H9 (cell line): ENCODE results near the gene NPRL2. TPM values are rescaled to one million over a fixed set of nuclear protein-coding genes. Genes with fewer than 3 reads are reported as not detected.
A peak's percentile ranks its signal among the peaks of the same experiment; 100 is the strongest.

Source experiments
- DNase-seq: peaks from one replicate; pipeline ENCODE4 v3.0.0-alpha.2; 2017
- H2AFZ ChIP-seq: one replicate; pipeline ENCODE4 v1.6.1; 2013; ENCODE audit warnings: mild to moderate bottlenecking, low read length, control low read depth, moderate library complexity
- H2AK5ac ChIP-seq: 2 replicates; pipeline ENCODE4 v1.6.1; 2013; ENCODE audit warnings: low read length, control low read depth, mixed read lengths; ENCODE audit not compliant: insufficient read length
- H2BK120ac ChIP-seq: one replicate; pipeline ENCODE4 v1.6.1; 2013; ENCODE audit warnings: low read depth, mild to moderate bottlenecking, low read length, control low read depth, inconsistent platforms; ENCODE audit not compliant: poor library complexity, severe bottlenecking
- H2BK12ac ChIP-seq: 2 replicates; pipeline ENCODE4 v1.6.1; 2013; ENCODE audit warnings: low read length, control low read depth, mixed read lengths, low read depth; ENCODE audit not compliant: insufficient read length
- H2BK15ac ChIP-seq: 2 replicates; pipeline ENCODE4 v1.6.1; 2013; ENCODE audit warnings: low read depth, low read length, control low read depth
- H2BK20ac ChIP-seq: one replicate; pipeline ENCODE4 v1.6.1; 2013; ENCODE audit warnings: low read depth, mild to moderate bottlenecking, low read length, control low read depth, inconsistent platforms; ENCODE audit not compliant: poor library complexity, severe bottlenecking
- H2BK5ac ChIP-seq: 2 replicates; pipeline ENCODE4 v1.6.1; 2013; ENCODE audit warnings: low read length, control low read depth, mixed read lengths; ENCODE audit not compliant: insufficient read length
- H3K14ac ChIP-seq: 2 replicates; pipeline ENCODE4 v1.6.1; 2013; ENCODE audit warnings: low read length, control low read depth; ENCODE audit not compliant: insufficient read depth
- H3K18ac ChIP-seq: 2 replicates; pipeline ENCODE4 v1.6.1; 2013; ENCODE audit warnings: low read depth, mild to moderate bottlenecking, mixed read lengths, low read length, control low read depth; ENCODE audit not compliant: insufficient read length
- H3K23ac ChIP-seq: 2 replicates; pipeline ENCODE4 v1.6.1; 2013; ENCODE audit warnings: low read length, control low read depth, mixed read lengths, low read depth; ENCODE audit not compliant: insufficient read length
- H3K23me2 ChIP-seq: 2 replicates; pipeline ENCODE4 v1.6.1; 2013; ENCODE audit warnings: low read depth, mild to moderate bottlenecking, mixed read lengths, low read length, control low read depth; ENCODE audit not compliant: insufficient read length, poor library complexity, severe bottlenecking
- H3K27ac ChIP-seq: 2 replicates; pipeline ENCODE4 v1.5.1; 2013; ENCODE audit warnings: low read length, control low read depth, mixed read lengths, low read depth; ENCODE audit not compliant: insufficient read length
- H3K27me3 ChIP-seq: 2 replicates; pipeline ENCODE4 v1.6.1; 2013; ENCODE audit warnings: low read length, control low read depth, inconsistent platforms; ENCODE audit not compliant: insufficient read depth
- H3K4ac ChIP-seq: 2 replicates; pipeline ENCODE4 v1.6.1; 2013; ENCODE audit warnings: low read depth, mild to moderate bottlenecking, control low read depth, inconsistent platforms, low read length, moderate library complexity
- H3K4me1 ChIP-seq: 2 replicates; pipeline ENCODE4 v1.6.1; 2013; ENCODE audit warnings: low read length, control low read depth, inconsistent platforms; ENCODE audit not compliant: insufficient read depth
- H3K4me2 ChIP-seq: 2 replicates; pipeline ENCODE4 v1.6.1; 2013; ENCODE audit warnings: low read length, control low read depth, mixed read lengths; ENCODE audit not compliant: insufficient read length, insufficient read depth
- H3K56ac ChIP-seq: 2 replicates; pipeline ENCODE4 v1.6.1; 2013; ENCODE audit warnings: low read depth, mild to moderate bottlenecking, mixed read lengths, low read length, control low read depth; ENCODE audit not compliant: insufficient read length
- H3K79me1 ChIP-seq: 2 replicates; pipeline ENCODE4 v1.6.1; 2013; ENCODE audit warnings: low read depth, mild to moderate bottlenecking, moderate library complexity, low read length, control low read depth, inconsistent platforms; ENCODE audit not compliant: insufficient read depth, poor library complexity, severe bottlenecking
- H3K79me2 ChIP-seq: 2 replicates; pipeline ENCODE4 v1.6.1; 2013; ENCODE audit warnings: low read length, control low read depth, inconsistent platforms; ENCODE audit not compliant: insufficient read depth
- H3K9ac ChIP-seq: 2 replicates; pipeline ENCODE4 v1.6.1; 2013; ENCODE audit warnings: low read length, control low read depth, mixed read lengths; ENCODE audit not compliant: insufficient read length; ENCODE audit errors: extremely low read depth
- H3K9me3 ChIP-seq: one replicate; pipeline ENCODE4 v1.6.1; 2013; ENCODE audit warnings: low read depth, low read length, inconsistent platforms; ENCODE audit not compliant: control insufficient read depth
- H3T11ph ChIP-seq: one replicate; pipeline ENCODE4 v1.6.1; 2013; ENCODE audit warnings: mild to moderate bottlenecking, low read length, control low read depth, inconsistent platforms
- H4K20me1 ChIP-seq: one replicate; pipeline ENCODE4 v1.6.1; 2013; ENCODE audit not compliant: control insufficient read depth, insufficient read length, insufficient read depth
- H4K5ac ChIP-seq: 2 replicates; pipeline ENCODE4 v1.6.1; 2013; ENCODE audit warnings: low read depth, mild to moderate bottlenecking, mixed read lengths, low read length, control low read depth; ENCODE audit not compliant: insufficient read length
- H4K8ac ChIP-seq: replicated peaks from 2 replicates; pipeline ENCODE4 v1.6.1; 2013; ENCODE audit warnings: low read length, control low read depth, mixed read lengths, low read depth; ENCODE audit not compliant: insufficient read length
- H4K91ac ChIP-seq: 2 replicates; pipeline ENCODE4 v1.6.1; 2013; ENCODE audit warnings: low read depth, mild to moderate bottlenecking, moderate library complexity, mixed read lengths, low read length, control low read depth; ENCODE audit not compliant: insufficient read length
- H3K27ac Mint-ChIP-seq, 3 experiments: 2 replicates in 2 of 3; 3 replicates in 1 of 3; pipeline ENCODE4 v1.8.0; 2020 to 2021; ENCODE audit warnings: mixed read lengths in 3 of 3, mild to moderate bottlenecking in 1 of 3, moderate library complexity in 1 of 3
- H3K27me3 Mint-ChIP-seq: 2 replicates; pipeline ENCODE4 v1.8.0; 2021; ENCODE audit warnings: low read depth, mild to moderate bottlenecking, moderate library complexity, mixed read lengths
- H3K36me3 Mint-ChIP-seq, 3 experiments: 2 replicates in 2 of 3; 3 replicates in 1 of 3; pipeline ENCODE4 v1.8.0; 2020 to 2021; ENCODE audit warnings: low read depth in 3 of 3, mixed read lengths in 3 of 3; ENCODE audit not compliant: insufficient read depth in 1 of 3
- H3K4me1 Mint-ChIP-seq, 2 experiments: 2 replicates each; pipeline ENCODE4 v1.8.0; 2020; ENCODE audit warnings: mixed read lengths in 2 of 2
- H3K4me3 Mint-ChIP-seq, 2 experiments: 2 replicates in 1 of 2; 3 replicates in 1 of 2; pipeline ENCODE4 v1.8.0; 2020 to 2021; ENCODE audit warnings: mild to moderate bottlenecking in 2 of 2, mixed read lengths in 2 of 2, moderate library complexity in 1 of 2
- H3K9me3 Mint-ChIP-seq, 2 experiments: 2 replicates in 1 of 2; 3 replicates in 1 of 2; pipeline ENCODE4 v1.8.0; 2020; ENCODE audit warnings: mild to moderate bottlenecking in 2 of 2, mixed read lengths in 2 of 2, moderate library complexity in 1 of 2
- CTCF ChIP-seq: fragments of 200-600 bp; sonication (generic); conservative IDR thresholded peaks from 3 replicates; pipeline ENCODE4 v1.8.0; 2021; ENCODE audit warnings: antibody characterized with exemption, mild to moderate bottlenecking
- WGBS: extraction: QIAGEN DNeasy Blood & Tissue Kit; methylation state at CpG from one replicate; pipeline ENCODE4 v1.1.7; 2013; ENCODE audit warnings: missing lambda C conversion rate, low lambda C conversion rate, mixed read lengths; ENCODE audit not compliant: insufficient read length; ENCODE audit errors: extremely low coverage; 5-methylcytosine and 5-hydroxymethylcytosine counted together
- total RNA-seq: library from RNA; stranded (reverse); gene quantifications from 2 replicates; pipeline ENCODE4 v1.2.1, GENCODE V29; 2021

NPRL2 gene
- total RNA-seq, 1 experiment from 2014 or later = 23.4 TPM

DNA sequence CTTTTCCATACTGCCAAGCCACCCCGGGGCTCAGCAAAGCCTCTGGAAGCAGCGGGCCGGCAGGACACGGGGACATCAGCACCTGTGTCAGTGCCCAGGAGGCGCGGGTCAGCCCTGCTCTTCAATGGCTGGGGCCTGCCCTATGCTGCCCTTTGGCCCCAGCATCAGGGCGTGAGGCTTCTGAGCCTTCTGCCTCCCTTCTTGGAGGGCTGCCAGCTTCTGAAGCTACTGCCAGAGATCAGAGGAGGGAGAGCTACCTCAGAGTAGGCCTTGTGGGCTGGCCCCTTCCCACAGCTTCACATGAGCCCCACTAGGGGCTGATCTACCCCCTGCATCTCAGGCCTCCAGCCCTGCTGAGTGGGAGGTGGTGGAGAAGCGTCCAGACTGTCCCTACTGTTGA, 21.8 kb upstream of the NPRL2 start:
- peaks cover 2% of the 10 kb centered on the region for H3K27me3 Mint-ChIP-seq
- H2BK120ac ChIP-seq = no peak overlapping the region
- no peak overlapping the region; a peak in 1 of 5 replicates for H3K4me3 Mint-ChIP-seq
- H2BK5ac ChIP-seq = no peak overlapping the region
- TF ChIP-seq CTCF = peak; percentile 15; the same call in 1 of the 3 replicates
- H3K27ac Mint-ChIP-seq = peak overlapping the region in 2 of 3 experiments; percentile 56 to 74; a peak in 3 of 7 replicates
- H3K4me1 ChIP-seq = no peaks in the 10 kb centered on the region
- no peaks in the 10 kb centered on the region for H3K79me1 ChIP-seq
- no peak overlapping the region for H3K4me2 ChIP-seq
- no peak overlapping the region for H3K9ac ChIP-seq
- no peaks in the 10 kb centered on the region for H3K9me3 ChIP-seq
- no peak overlapping the region for H3K27ac ChIP-seq
- H2BK15ac ChIP-seq = no peak overlapping the region
- no peaks in the 10 kb centered on the region for H3K36me3 Mint-ChIP-seq
- H3K27me3 ChIP-seq = no peaks in the 10 kb centered on the region
- no peak overlapping the region for H4K91ac ChIP-seq
- no peaks in the 10 kb centered on the region for H3K9me3 Mint-ChIP-seq
- peaks cover 16 to 43% of the 10 kb centered on the region in 2 experiments for H3K4me1 Mint-ChIP-seq
- no peak overlapping the region for H3K56ac ChIP-seq
- H3K14ac ChIP-seq = no peak overlapping the region; the same call in 1 of the 2 replicates
- H2AK5ac ChIP-seq = no peak overlapping the region
- H4K8ac ChIP-seq = no peak overlapping the region
- no peak overlapping the region for H3K23ac ChIP-seq
- no peak overlapping the region for H2AFZ ChIP-seq
- no peak overlapping the region for H2BK12ac ChIP-seq
- peaks cover 2% of the 10 kb centered on the region for H4K20me1 ChIP-seq
- H4K5ac ChIP-seq = no peak overlapping the region
- H2BK20ac ChIP-seq = no peak overlapping the region
- no peak overlapping the region for H3K18ac ChIP-seq
- H3K23me2 ChIP-seq = no peaks in the 10 kb centered on the region
- WGBS = no CpG with 5 or more reads among the region's 8 CpGs
- H3K4ac ChIP-seq = no peak overlapping the region
- no peak for DNase-seq
- H3K79me2 ChIP-seq = no peaks in the 10 kb centered on the region
- no peak overlapping the region for H3T11ph ChIP-seq
